Measurements from ENCODE around the gene ZNF429. TPM values are rescaled to one million over a fixed set of nuclear protein-coding genes. Genes with fewer than 3 reads are reported as not detected.

Gene ZNF429
- 10 to 100 TPM; 11.8 to 35.2 (median 24.3) TPM for total RNA-seq

GRCh38 chr19:21505459-21506451 lies at the start of gene ZNF429:
ZNF429 (plus strand) TSS chr19:21505602; CDS start chr19:21505772, 170 bp downstream.
- no peak for TF ChIP-seq EP300 (IDR thresholded peaks at IDR 0.05)
- TF ChIP-seq POLR2AphosphoS5 (IDR thresholded peaks at IDR 0.05): peak; percentile 64 to 79
- TF ChIP-seq, protein P1, sequence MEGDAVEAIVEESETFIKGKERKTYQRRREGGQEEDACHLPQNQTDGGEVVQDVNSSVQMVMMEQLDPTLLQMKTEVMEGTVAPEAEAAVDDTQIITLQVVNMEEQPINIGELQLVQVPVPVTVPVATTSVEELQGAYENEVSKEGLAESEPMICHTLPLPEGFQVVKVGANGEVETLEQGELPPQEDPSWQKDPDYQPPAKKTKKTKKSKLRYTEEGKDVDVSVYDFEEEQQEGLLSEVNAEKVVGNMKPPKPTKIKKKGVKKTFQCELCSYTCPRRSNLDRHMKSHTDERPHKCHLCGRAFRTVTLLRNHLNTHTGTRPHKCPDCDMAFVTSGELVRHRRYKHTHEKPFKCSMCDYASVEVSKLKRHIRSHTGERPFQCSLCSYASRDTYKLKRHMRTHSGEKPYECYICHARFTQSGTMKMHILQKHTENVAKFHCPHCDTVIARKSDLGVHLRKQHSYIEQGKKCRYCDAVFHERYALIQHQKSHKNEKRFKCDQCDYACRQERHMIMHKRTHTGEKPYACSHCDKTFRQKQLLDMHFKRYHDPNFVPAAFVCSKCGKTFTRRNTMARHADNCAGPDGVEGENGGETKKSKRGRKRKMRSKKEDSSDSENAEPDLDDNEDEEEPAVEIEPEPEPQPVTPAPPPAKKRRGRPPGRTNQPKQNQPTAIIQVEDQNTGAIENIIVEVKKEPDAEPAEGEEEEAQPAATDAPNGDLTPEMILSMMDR (IDR thresholded peaks at IDR 0.05): no peak
- peak; percentile 69 to 89 (median 76) for TF ChIP-seq POLR2A (IDR thresholded peaks at IDR 0.05)
- peak; percentile 87 to 97 for DNase-seq
- H3K9me3 ChIP-seq: peaks cover 0 to 9% (median 2%) of the 10 kb centered on the region in 4 donors
- H3K4me3 ChIP-seq: peak within 1 kb of the TSS; percentile 73 to 93 (median 85)
- no peaks in the 10 kb centered on the region for H3K27me3 ChIP-seq
- H3K27ac ChIP-seq: peak within 1 kb of the TSS; percentile 96 to 99 (median 98)
- 1 to 2% methylated on average over 19 to 29 of the region's 43 CpGs for WGBS, 2 donors
- H3K4me1 ChIP-seq: peaks cover 4 to 30% (median 17%) of the 10 kb centered on the region in 4 donors
- peak; percentile 99 for ATAC-seq (ENCODE audit: low FRiP score in 2 of 2)
- H3K36me3 ChIP-seq: no peaks in the 10 kb centered on the region

DNA sequence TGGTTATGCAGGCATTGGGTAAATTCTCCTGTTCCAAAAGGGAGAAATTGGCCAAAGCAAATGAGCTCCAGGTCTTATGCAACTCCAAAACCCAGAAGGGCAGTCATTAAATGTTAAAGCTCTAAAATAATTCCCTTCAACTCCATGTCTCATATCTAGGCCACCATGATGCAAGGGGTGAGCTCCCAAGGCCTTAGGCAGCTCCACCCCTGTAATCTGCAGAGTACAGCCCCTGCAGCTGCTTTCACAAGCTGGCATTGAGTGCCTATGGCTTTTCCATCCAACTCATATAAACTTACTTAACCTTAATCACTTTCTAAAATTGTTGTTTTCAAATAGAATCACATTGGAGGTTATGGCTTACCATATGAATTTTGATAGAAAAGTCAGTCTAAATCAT lies 44.7 kb upstream of the ZNF429 start:
- H3K27me3 ChIP-seq: peaks cover 0 to 5% (median 0%) of the 10 kb centered on the region in 4 donors
- ATAC-seq (ENCODE audit: low FRiP score in 2 of 2): no peak
- no peak overlapping the region for H3K4me3 ChIP-seq
- TF ChIP-seq EP300 (IDR thresholded peaks at IDR 0.05) (no peak), POLR2AphosphoS5 (IDR thresholded peaks at IDR 0.05) (no peak), POLR2A (IDR thresholded peaks at IDR 0.05) (no peak)
- H3K36me3 ChIP-seq: no peaks in the 10 kb centered on the region
- no peak overlapping the region for H3K27ac ChIP-seq
- H3K4me1 ChIP-seq: peaks cover 0 to 8% (median 0%) of the 10 kb centered on the region in 4 donors
- DNase-seq: no peak
- peaks cover 0 to 20% (median 16%) of the 10 kb centered on the region in 4 donors for H3K9me3 ChIP-seq

GRCh38 chr19:21462540-21462939 lies 42.9 kb upstream of the ZNF429 start:
- H3K9me3 ChIP-seq: peaks cover 0 to 13% (median 9%) of the 10 kb centered on the region in 4 donors
- H3K4me1 ChIP-seq: peaks cover 0 to 8% (median 0%) of the 10 kb centered on the region in 4 donors
- 93 to 97% methylated on average over 15 to 16 of the region's 16 CpGs for WGBS, 2 donors
- no peak overlapping the region for H3K4me3 ChIP-seq
- peaks cover 0 to 5% (median 0%) of the 10 kb centered on the region in 4 donors for H3K27me3 ChIP-seq
- TF ChIP-seq POLR2A (IDR thresholded peaks at IDR 0.05): no peak
- TF ChIP-seq, protein P1 (IDR thresholded peaks at IDR 0.05): no peak
- TF ChIP-seq POLR2AphosphoS5 (IDR thresholded peaks at IDR 0.05): no peak
- no peak for TF ChIP-seq EP300 (IDR thresholded peaks at IDR 0.05)
- H3K36me3 ChIP-seq: no peaks in the 10 kb centered on the region
- H3K27ac ChIP-seq: no peak overlapping the region
- no peak for DNase-seq
- ATAC-seq (ENCODE audit: low FRiP score in 2 of 2): no peak

DNA sequence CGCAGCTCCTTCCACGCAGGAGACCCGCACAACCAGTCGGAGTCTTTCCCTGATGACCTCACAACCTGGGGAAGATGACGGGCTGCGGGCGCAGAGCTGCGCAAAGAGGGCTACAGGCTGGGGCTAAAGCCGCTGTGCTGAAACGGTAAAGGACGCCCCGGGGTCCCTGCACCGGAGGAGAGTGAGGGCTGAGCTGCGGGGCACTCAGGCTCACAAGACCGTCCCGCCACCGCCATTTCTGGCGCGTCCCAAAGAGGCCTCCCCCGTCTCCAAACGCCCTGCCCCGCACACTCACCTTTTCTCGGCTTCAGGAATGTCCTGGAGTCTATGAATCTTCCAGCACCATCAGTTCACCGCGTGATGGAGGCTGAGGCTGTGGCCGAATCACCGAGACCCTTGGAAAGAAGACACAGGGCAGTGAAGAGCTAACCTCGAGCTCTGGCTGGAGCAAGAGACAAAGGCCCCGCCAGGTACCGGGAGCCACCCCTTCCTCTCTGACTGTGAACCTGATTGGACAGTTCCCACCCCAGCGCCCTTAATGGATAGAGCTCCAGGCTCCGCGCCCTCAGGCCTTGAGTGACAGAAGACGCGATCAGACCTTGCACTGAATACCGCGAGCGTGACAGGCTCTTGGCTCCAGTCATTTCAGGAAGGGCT lies 41.8 kb upstream of the ZNF429 start:
- 2 to 4% methylated on average over 15 to 35 of the region's 38 CpGs for WGBS, 2 donors
- H3K27ac ChIP-seq: no peak overlapping the region
- DNase-seq: peak in 1 of 2 donors; percentile 73
- H3K27me3 ChIP-seq: peaks cover 0 to 5% (median 0%) of the 10 kb centered on the region in 4 donors
- peaks cover 0 to 8% (median 0%) of the 10 kb centered on the region in 4 donors for H3K4me1 ChIP-seq
- no peaks in the 10 kb centered on the region for H3K36me3 ChIP-seq
- peaks cover 0 to 9% (median under 1%) of the 10 kb centered on the region in 4 donors for H3K9me3 ChIP-seq
- peak overlapping the region; percentile 7 to 41 (median 32) for H3K4me3 ChIP-seq
- peak; percentile 41 to 76 for ATAC-seq (ENCODE audit: low FRiP score in 2 of 2)
- TF ChIP-seq, protein P1 (IDR thresholded peaks at IDR 0.05): no peak
- no peak for TF ChIP-seq EP300 (IDR thresholded peaks at IDR 0.05)
- TF ChIP-seq POLR2AphosphoS5 (IDR thresholded peaks at IDR 0.05): no peak
- TF ChIP-seq POLR2A (IDR thresholded peaks at IDR 0.05): no peak

DNA sequence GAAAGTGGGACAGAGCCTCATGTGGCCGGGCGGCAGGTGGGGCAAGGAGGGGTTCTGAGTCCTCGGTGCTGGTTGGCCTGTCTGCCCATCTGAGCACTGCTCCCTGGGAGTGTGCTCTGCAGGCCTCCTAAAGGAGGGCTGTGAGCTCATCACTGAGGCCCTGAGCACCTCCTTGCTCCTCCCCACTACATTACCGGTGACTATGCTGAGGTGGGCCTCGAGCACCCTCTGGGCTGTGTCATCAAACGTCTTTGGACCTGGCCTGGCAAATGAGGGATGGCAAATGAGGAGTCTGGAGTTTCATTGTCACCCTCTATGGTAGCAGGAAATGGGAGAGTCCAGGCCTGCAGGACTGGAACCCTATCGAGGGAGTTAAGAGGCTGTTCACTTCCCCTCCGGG lies 38.8 kb upstream of the ZNF429 start:
- WGBS, 2 donors: 82 to 85% methylated on average over 5 to 8 of the region's 8 CpGs
- peaks cover 0 to 8% (median 0%) of the 10 kb centered on the region in 4 donors for H3K4me1 ChIP-seq
- DNase-seq: no peak
- H3K9me3 ChIP-seq: peaks cover 0 to 9% (median 0%) of the 10 kb centered on the region in 4 donors
- H3K27me3 ChIP-seq: peaks cover 0 to 5% (median 0%) of the 10 kb centered on the region in 4 donors
- ATAC-seq (ENCODE audit: low FRiP score in 2 of 2): peak; percentile 13 to 25
- H3K27ac ChIP-seq: no peak overlapping the region
- H3K4me3 ChIP-seq: no peak overlapping the region
- TF ChIP-seq, protein P1 (IDR thresholded peaks at IDR 0.05): no peak
- no peak for TF ChIP-seq POLR2A (IDR thresholded peaks at IDR 0.05)
- TF ChIP-seq EP300 (IDR thresholded peaks at IDR 0.05): no peak
- TF ChIP-seq POLR2AphosphoS5 (IDR thresholded peaks at IDR 0.05): no peak
- no peaks in the 10 kb centered on the region for H3K36me3 ChIP-seq
